Activated T-helper 17 cell treated with anti-CD3 and anti-CD28 coated beads, Interleukin-2, amount 50 U/mL, for 72 hours (primary cell): ENCODE measurements around the gene RGL2. TPM values are rescaled to one million over a fixed set of nuclear protein-coding genes. Genes with fewer than 3 reads are reported as not detected.
"Not testable (repeated sequence)": the region's sequence is repeated elsewhere in the genome, so short reads cannot be mapped to it uniquely, and the experiment has no call there.

ENCODE experiments used
- ATAC-seq: fragments of 150-1000 bp; cut with Tn5 transposase; replicated peaks from 2 replicates; pipeline ENCODE4 v1.10.0; 2021; ENCODE audit warnings: mild to moderate bottlenecking, moderate library complexity
- H3K27ac Mint-ChIP-seq: one replicate; pipeline ENCODE4 v1.8.0; 2022; ENCODE audit warnings: mixed read lengths
- H3K27me3 Mint-ChIP-seq: one replicate; pipeline ENCODE4 v1.8.0; 2022; ENCODE audit warnings: mixed read lengths
- H3K36me3 Mint-ChIP-seq: one replicate; pipeline ENCODE4 v1.8.0; 2022; ENCODE audit warnings: low read depth, mild to moderate bottlenecking, mixed read lengths
- H3K4me1 Mint-ChIP-seq: one replicate; pipeline ENCODE4 v1.8.0; 2022; ENCODE audit warnings: mixed read lengths
- H3K4me3 Mint-ChIP-seq: one replicate; pipeline ENCODE4 v1.8.0; 2022; ENCODE audit warnings: mild to moderate bottlenecking, mixed read lengths
- H3K9me3 Mint-ChIP-seq: one replicate; pipeline ENCODE4 v1.8.0; 2022; ENCODE audit warnings: mixed read lengths
- total RNA-seq, 2 donors: library from RNA; stranded (reverse); gene quantifications; one replicate each; pipeline ENCODE4 v1.2.3, GENCODE V29; 2022

RGL2 gene, protein sequence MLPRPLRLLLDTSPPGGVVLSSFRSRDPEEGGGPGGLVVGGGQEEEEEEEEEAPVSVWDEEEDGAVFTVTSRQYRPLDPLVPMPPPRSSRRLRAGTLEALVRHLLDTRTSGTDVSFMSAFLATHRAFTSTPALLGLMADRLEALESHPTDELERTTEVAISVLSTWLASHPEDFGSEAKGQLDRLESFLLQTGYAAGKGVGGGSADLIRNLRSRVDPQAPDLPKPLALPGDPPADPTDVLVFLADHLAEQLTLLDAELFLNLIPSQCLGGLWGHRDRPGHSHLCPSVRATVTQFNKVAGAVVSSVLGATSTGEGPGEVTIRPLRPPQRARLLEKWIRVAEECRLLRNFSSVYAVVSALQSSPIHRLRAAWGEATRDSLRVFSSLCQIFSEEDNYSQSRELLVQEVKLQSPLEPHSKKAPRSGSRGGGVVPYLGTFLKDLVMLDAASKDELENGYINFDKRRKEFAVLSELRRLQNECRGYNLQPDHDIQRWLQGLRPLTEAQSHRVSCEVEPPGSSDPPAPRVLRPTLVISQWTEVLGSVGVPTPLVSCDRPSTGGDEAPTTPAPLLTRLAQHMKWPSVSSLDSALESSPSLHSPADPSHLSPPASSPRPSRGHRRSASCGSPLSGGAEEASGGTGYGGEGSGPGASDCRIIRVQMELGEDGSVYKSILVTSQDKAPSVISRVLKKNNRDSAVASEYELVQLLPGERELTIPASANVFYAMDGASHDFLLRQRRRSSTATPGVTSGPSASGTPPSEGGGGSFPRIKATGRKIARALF
- total RNA-seq = 10 to 100 TPM; 37.7 to 73.4 TPM

DNA sequence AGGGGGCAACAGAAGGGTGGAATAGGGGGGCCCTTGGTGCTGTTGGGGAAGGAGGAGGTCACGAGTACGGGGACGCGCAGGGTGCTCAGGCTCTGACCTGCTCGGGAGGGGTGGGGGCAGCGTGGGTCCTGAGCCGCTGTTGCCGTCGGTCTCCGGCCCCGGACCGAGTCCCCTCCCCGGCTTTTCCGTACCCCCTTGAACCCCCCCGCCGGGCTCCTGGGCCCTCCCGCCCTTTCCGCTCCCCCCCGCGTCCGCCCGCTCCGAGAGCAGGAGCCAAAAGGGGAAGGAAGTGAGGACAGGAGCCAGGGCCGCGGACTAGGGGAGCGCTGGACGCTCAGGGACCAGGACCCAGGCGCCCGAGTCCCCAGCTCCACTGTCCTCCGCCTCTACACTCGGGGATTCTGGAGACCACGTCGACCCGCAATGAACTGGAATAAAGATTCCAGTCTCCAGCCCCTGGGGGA lies at the start of gene RGL2:
Gene RGL2 (minus strand): TSS at position 170 of the 464 bp plus-strand sequence. CDS start 332 bp downstream, outside the sequence.
- no peaks in the 10 kb centered on the region for H3K9me3 Mint-ChIP-seq
- peak within 1 kb of the TSS; percentile 90 for H3K4me3 Mint-ChIP-seq
- peaks cover 76% of the 10 kb centered on the region for H3K36me3 Mint-ChIP-seq
- ATAC-seq = peak; percentile 31
- peak within 1 kb of the TSS; percentile 99 for H3K27ac Mint-ChIP-seq
- H3K4me1 Mint-ChIP-seq = peaks cover 18% of the 10 kb centered on the region
- no peaks in the 10 kb centered on the region for H3K27me3 Mint-ChIP-seq

DNA sequence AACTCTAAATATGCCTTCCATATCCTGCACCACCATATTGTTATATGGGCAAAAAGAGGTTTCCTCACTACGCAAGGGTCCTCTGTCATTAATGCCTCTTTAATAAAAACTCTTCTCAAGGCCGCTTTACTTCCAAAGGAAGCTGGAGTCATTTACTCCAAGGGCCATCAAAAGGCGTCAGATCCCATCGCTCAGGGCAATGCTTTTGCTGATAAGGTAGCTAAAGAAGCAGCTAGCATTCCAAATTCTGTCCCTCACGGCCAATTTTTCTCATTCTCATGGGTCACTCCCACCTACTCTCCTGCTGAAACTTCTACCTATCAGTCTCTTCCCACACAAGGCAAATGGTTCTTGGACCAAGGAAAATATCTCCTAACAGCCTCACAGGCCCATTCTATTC lies 49.1 kb upstream of the RGL2 start:
- Mint-ChIP-seq H3K27me3 (no peaks in the 10 kb centered on the region), H3K9me3 (no peaks in the 10 kb centered on the region), H3K4me1 (peaks cover 8% of the 10 kb centered on the region), H3K27ac (peak overlapping the region; percentile 2), H3K36me3 (no peaks in the 10 kb centered on the region), H3K4me3 (no peak overlapping the region)
- no peak for ATAC-seq

DNA sequence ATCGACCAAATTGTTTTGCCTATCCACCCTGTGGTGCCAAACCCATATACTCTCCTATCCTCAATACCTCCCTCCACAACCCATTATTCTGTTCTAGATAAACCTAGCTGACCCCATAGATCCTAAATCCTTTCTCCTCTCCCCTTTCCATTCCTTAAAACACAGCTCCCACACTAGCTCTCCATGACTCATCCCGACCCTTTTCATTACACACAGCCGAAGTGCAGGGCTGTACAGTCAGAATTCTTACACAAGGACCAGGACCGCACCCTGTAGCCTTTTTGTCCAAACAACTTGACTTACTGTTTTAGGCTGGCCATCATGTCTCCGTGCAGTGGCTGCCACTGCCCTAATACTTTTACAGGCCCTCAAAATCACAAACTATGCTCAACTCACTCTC lies 48.2 kb upstream of the RGL2 start:
- not testable (repeated sequence) for ATAC-seq, H3K36me3 Mint-ChIP-seq, H3K27me3 Mint-ChIP-seq, H3K9me3 Mint-ChIP-seq, H3K4me1 Mint-ChIP-seq, H3K4me3 Mint-ChIP-seq
- peak overlapping the region; percentile 2 for H3K27ac Mint-ChIP-seq

DNA sequence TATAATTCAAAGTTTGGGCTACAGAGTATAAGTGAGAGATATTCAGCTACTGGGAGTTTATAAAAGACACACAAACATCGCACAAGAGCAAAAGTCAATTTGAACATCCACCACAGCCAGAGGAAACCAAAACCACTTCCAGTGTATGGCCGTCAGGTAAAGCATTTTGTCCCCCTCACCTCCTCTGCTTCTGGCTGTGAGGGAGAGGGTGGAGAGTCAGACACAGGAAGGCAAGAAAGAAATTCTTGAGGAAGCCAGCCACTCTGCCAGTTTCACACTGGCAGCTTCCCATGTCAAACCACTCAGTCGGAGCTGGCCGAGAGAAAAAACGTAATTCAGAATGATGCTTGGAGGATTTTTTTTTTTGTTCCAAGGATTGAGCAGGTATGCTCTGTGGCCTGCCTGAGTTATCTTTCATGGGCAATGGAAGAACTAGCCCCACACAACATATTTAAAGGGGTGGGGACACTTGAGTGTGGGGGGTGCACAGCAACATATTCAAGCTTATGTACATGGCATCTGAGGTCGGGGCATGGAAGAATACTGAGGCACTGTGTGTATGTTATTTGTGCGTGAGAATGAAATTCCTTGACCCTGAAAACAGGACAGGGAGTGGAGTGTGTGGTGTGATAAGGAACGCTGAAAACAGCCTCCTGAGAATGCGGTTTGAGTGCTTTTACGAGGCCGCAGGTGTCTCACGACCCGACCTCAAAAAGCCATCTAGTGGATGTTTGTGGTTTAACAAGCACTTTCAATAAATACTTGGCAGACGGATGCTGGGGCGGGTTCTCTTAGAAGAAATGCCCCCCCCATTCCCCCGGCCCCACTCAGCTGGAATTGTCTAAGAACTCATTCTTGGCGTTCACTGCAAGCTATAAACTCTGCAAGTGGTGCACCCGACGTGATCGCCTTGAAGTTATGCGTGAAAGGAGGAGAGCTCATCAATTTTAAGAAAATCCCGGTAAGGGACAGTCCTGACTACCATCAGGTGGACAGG lies 46.3 kb upstream of the RGL2 start:
- Mint-ChIP-seq H3K27me3 (no peaks in the 10 kb centered on the region), H3K36me3 (no peaks in the 10 kb centered on the region), H3K4me3 (peak overlapping the region; percentile 83), H3K9me3 (no peaks in the 10 kb centered on the region), H3K27ac (peak overlapping the region; percentile 68), H3K4me1 (peaks cover 8% of the 10 kb centered on the region)
- peak; percentile 59 for ATAC-seq

DNA sequence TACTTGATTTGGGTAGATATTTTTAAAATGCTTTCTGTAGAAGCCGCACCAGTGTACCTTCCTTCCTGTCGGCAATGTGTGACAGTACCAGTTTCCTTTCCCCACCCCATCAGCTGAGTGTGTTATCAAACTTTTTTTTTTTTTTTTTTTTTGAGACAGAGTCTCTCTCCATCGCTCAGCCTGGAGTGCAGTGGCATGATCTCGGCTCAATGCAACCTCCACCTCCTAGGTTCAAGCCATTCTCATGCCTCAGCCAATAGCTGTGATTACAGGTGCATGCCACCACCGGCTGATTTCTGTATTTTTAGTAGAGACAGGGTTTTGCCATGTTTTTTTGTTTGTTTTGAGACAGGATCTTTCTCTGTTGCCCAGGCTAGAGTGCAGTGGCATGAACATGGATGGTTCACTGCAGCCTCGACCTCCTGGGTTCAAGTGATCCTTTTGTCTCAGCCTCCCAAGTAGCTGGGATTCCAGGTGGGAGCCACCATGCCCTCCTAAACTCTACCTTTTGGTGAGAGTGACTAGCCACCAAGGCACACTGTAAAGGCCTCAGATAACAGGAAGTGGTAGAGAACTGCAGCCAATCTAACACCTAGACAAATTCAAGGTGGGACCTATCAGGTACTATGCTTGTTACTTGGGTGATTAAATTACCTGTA lies 45.3 kb upstream of the RGL2 start:
- H3K4me1 Mint-ChIP-seq = peaks cover 8% of the 10 kb centered on the region
- peak; percentile 86 for ATAC-seq
- no peaks in the 10 kb centered on the region for H3K36me3 Mint-ChIP-seq
- peak overlapping the region; percentile 68 for H3K27ac Mint-ChIP-seq
- H3K9me3 Mint-ChIP-seq = no peaks in the 10 kb centered on the region
- H3K27me3 Mint-ChIP-seq = no peaks in the 10 kb centered on the region
- H3K4me3 Mint-ChIP-seq = peak overlapping the region; percentile 83

DNA sequence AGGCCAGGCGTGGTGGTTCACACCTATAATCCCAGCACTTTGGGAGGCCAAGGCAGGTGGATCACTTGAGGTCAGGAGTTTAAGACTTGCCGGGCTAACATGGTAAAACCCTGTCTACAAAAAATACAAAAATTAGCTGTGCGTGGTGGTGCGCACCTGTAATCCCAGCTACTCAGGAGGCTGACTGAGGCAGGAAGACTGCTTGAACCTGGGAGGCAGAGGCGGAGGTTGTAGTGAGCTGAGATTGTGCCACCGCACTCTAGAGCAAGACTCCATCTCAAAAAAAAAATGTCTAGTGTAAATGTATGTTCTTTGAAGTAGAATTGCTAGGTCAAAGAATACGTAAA lies 44.8 kb upstream of the RGL2 start:
- ATAC-seq = peak; percentile 32
- not testable (repeated sequence) for H3K9me3 Mint-ChIP-seq, H3K4me1 Mint-ChIP-seq, H3K27me3 Mint-ChIP-seq, H3K36me3 Mint-ChIP-seq
- Mint-ChIP-seq H3K4me3 (peak overlapping the region; percentile 83), H3K27ac (peak overlapping the region; percentile 68)

DNA sequence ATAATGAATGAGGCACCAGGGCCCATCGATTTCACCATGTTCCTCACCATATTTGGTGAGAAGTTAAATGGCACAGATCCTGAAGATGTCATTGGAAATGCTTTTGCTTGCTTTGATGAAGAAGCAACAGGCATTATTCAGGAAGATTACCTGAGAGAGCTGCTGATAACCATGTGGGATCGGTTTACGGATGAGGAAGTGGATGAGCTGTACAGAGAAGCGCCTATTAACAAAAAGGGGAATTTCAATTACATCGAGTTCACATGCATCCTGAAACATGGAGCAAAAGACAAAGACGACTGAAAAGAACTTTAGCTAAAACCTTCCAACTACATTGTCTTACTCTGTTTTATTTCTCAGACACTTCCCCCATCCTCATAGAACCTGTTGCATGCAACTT lies 40.5 kb upstream of the RGL2 start:
- no peak for ATAC-seq
- Mint-ChIP-seq H3K27ac (no peak overlapping the region), H3K36me3 (no peaks in the 10 kb centered on the region), H3K4me3 (no peak overlapping the region), H3K4me1 (no peaks in the 10 kb centered on the region), H3K9me3 (no peaks in the 10 kb centered on the region), H3K27me3 (no peaks in the 10 kb centered on the region)

DNA sequence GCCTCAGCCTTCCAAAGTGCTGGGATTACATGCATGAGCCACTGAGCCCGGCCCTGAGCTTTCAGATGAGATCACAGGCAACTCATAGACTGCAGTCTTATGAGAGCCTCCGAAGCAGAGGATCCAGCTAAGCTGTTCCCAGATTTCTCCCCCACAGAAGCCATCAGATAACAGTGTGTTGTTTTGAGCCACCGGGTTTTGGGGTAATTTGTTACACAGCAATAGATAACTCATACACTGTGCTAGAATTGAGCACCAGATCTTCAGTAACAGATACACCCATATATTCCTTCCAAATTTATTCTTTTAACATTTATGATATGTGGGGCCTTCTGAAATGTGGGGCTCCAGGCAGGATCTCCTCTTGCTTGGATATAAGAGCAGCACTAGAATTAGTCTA lies 37.8 kb upstream of the RGL2 start:
- H3K27ac Mint-ChIP-seq = no peak overlapping the region
- no peaks in the 10 kb centered on the region for H3K36me3 Mint-ChIP-seq
- no peaks in the 10 kb centered on the region for H3K27me3 Mint-ChIP-seq
- no peaks in the 10 kb centered on the region for H3K4me1 Mint-ChIP-seq
- H3K9me3 Mint-ChIP-seq = no peaks in the 10 kb centered on the region
- no peak overlapping the region for H3K4me3 Mint-ChIP-seq
- ATAC-seq = no peak

DNA sequence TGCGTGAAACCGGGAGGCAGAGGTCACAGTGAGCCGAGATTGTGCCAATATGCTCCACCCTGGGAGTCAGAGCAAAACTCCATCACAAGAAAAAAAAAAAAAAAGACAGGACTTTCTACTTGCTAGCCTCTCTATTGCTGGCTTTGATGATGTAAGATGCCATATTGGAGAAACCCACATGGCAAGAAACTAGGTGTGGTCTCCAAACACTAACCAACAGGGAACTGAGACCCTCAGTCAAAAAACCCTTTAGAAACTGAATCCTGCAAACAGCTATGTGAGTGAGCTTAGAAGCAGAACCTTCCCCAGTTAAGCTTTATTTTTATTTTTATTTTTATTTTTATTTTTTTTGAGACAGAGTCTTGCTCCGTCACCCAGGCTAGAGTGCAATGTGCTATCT lies 37.2 kb upstream of the RGL2 start:
- ATAC-seq = no peak
- no peaks in the 10 kb centered on the region for H3K36me3 Mint-ChIP-seq
- no peaks in the 10 kb centered on the region for H3K9me3 Mint-ChIP-seq
- no peak overlapping the region for H3K4me3 Mint-ChIP-seq
- no peak overlapping the region for H3K27ac Mint-ChIP-seq
- H3K4me1 Mint-ChIP-seq = no peaks in the 10 kb centered on the region
- no peaks in the 10 kb centered on the region for H3K27me3 Mint-ChIP-seq

DNA sequence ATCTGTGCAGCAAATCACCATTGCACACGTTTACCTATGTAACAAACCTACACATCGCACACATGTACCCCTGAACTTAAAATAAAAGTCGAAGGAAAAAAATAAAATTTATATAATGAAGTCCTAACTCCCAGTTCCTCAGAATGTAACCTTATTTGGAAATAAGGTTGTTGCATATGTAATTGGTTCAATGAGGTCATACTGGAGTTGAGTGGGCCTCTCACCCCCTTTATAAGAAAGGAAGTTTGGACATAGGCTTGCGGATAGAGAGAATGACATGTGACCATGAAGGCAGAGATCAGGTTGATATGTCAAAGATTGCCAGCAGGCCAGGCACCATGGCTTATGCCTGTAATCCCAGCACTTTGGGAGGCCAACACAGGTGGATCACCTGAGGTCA lies 34.9 kb upstream of the RGL2 start:
- H3K27ac Mint-ChIP-seq = no peak overlapping the region
- no peaks in the 10 kb centered on the region for H3K4me1 Mint-ChIP-seq
- no peak for ATAC-seq
- H3K4me3 Mint-ChIP-seq = no peak overlapping the region
- H3K36me3 Mint-ChIP-seq = no peaks in the 10 kb centered on the region
- no peaks in the 10 kb centered on the region for H3K9me3 Mint-ChIP-seq
- H3K27me3 Mint-ChIP-seq = no peaks in the 10 kb centered on the region

DNA sequence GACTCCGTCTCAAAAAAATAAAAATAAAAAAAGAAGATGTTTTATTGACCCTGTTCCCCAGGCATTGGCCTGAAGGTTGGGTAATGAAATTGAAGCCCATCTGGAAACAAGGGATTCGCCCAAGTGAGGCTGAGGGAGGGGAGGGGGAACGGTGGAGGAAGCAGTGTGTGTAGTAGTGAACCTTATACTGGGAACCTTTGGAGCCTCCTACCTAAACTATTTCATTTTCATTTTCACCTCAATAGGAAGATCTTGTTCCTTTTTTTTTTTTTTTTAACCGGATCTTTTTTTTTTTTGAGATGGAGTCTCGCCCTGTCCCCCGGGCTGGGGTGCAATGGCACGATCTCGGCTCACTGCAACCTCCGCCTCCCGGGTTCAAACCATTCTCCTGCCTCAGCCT lies 32.0 kb upstream of the RGL2 start:
- Mint-ChIP-seq H3K27me3 (no peaks in the 10 kb centered on the region), H3K4me1 (no peaks in the 10 kb centered on the region), H3K27ac (no peak overlapping the region), H3K9me3 (no peaks in the 10 kb centered on the region), H3K36me3 (no peaks in the 10 kb centered on the region), H3K4me3 (no peak overlapping the region)
- ATAC-seq = no peak

DNA sequence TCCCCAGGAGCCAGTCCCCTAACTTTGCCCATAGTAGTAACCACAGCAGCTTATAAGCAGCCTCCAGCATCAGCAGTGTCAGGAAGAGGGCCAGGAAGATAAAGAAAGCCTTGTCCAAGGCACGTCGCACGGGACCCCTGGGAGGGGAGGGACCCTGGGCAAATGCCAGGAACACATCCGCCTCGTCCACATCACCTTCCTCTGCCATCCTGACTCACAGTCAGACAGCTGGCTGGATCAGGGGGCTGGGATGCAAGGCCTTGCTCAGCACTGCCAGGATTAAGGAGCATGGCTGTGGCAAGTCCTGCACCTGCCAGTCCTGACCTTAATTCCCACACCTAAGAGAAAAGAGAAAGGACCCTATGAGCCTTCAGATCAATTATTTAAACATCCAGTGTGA lies 30.3 kb upstream of the RGL2 start:
- Mint-ChIP-seq H3K9me3 (no peaks in the 10 kb centered on the region), H3K36me3 (no peaks in the 10 kb centered on the region), H3K27ac (no peak overlapping the region), H3K27me3 (no peaks in the 10 kb centered on the region), H3K4me3 (no peak overlapping the region), H3K4me1 (no peaks in the 10 kb centered on the region)
- ATAC-seq = no peak

DNA sequence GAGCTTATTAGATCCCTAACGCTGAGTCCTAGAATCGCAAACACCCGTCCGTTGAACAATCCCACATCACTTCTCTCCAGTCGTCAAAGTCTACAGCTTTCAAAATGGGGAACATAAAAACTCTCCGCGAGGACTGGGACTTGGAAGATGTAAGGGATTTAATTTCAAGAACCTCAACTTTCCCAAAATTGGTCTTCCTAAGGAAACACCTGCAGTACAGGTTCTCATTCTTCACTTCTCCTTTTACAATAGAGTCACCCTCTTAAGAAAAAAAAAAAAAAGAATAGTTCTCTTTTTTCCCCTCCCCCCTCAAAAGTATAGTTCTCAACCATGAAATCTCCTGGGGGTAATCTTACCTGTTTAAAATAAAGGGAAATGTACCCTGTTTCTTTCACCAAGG lies 25.4 kb upstream of the RGL2 start:
- Mint-ChIP-seq H3K4me1 (peaks cover 31% of the 10 kb centered on the region), H3K9me3 (no peaks in the 10 kb centered on the region), H3K4me3 (peak overlapping the region; percentile 96), H3K27ac (peak overlapping the region; percentile 97), H3K36me3 (peaks cover 41% of the 10 kb centered on the region), H3K27me3 (no peaks in the 10 kb centered on the region)
- ATAC-seq = no peak

DNA sequence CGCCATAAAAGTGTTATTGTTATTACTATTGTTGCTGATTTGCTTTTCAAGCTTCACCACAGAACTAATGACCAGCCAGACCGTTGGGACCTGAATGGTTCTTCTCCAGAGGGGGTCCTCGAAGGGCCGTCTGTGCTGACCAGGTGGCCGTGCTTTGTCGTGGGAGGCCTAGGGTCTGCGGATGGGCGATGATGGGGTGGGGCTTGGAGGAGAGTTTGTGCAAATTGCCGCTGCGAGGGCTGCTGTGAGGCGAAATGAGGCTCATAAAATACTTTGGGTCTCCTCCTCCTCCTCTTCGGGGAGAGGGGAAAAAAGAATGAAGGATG lies 24.8 kb upstream of the RGL2 start:
- Mint-ChIP-seq H3K9me3 (no peaks in the 10 kb centered on the region), H3K4me1 (peaks cover 36% of the 10 kb centered on the region), H3K36me3 (peaks cover 46% of the 10 kb centered on the region), H3K27me3 (no peaks in the 10 kb centered on the region), H3K4me3 (peak overlapping the region; percentile 96), H3K27ac (peak overlapping the region; percentile 97)
- no peak for ATAC-seq
